ENCODE measurements around the gene PRMT9. TPM values are rescaled to one million over a fixed set of nuclear protein-coding genes. Genes with fewer than 3 reads are reported as not detected.
A peak's percentile ranks its signal among the peaks of the same experiment; 100 is the strongest.

The PRMT9 gene
- total and polyA plus RNA-seq, 9 of the 15 experiments (the other 6 are each of a cell fraction or from before 2014, with no cell fraction given), result 3.5 to 15.6 (median 7.2) TPM

- TF ChIP-seq CHD4 (IDR thresholded peaks at IDR 0.05; ENCODE audit: insufficient read depth, insufficient replicate concordance, low read depth, low read length, poor library complexity, severe bottlenecking) (no peak), PHF8 (IDR thresholded peaks at IDR 0.05; ENCODE audit: borderline replicate concordance, low read length) (peak; percentile 92), SMAD2 (IDR thresholded peaks at IDR 0.05; ENCODE audit: low read depth, low read length) (no peak), HOXB6 (CRISPR knock-in tag; IDR thresholded peaks at IDR 0.05; ENCODE audit: borderline replicate concordance) (no peak), MTA1 (IDR thresholded peaks at IDR 0.05; ENCODE audit: borderline replicate concordance) (peak; percentile 96), ZNF512 (tag; IDR thresholded peaks at IDR 0.05) (no peak), CHD1 (IDR thresholded peaks at IDR 0.05; ENCODE audit: low read length) (no peak), ZBTB11 (CRISPR knock-in tag; IDR thresholded peaks at IDR 0.05) (peak in 1 of 3 experiments; percentile 52; a peak in 1 of 6 replicates), CBX2 (IDR thresholded peaks at IDR 0.05; ENCODE audit: insufficient read depth, low read length, poor library complexity, severe bottlenecking) (no peak), CAMTA2 (CRISPR knock-in tag; conservative IDR thresholded peaks at IDR 0.05) (no peak), SIRT6 (IDR thresholded peaks at IDR 0.05; ENCODE audit: low read depth, low read length) (no peak), SMAD3 (CRISPR knock-in tag; conservative IDR thresholded peaks at IDR 0.05) (no peak), ZNF41 (CRISPR knock-in tag; conservative IDR thresholded peaks at IDR 0.05) (no peak), CBFA2T3 (IDR thresholded peaks at IDR 0.05) (no peak), POLR2G (IDR thresholded peaks at IDR 0.05; ENCODE audit: low read depth, low read length) (peak; percentile 94), RAD21 (CRISPR knock-in tag; conservative IDR thresholded peaks at IDR 0.05 in 1 of 2, IDR thresholded peaks at IDR 0.05 in 1 of 2) (no peak), ZNF76 (CRISPR knock-in tag; IDR thresholded peaks at IDR 0.05; ENCODE audit: borderline replicate concordance) (no peak)
- TF ChIP-seq, protein P1, sequence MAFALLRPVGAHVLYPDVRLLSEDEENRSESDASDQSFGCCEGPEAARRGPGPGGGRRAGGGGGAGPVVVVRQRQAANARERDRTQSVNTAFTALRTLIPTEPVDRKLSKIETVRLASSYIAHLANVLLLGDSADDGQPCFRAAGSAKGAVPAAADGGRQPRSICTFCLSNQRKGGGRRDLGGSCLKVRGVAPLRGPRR (CRISPR knock-in tag; IDR thresholded peaks at IDR 0.05), result no peak
- TF ChIP-seq, protein P2, sequence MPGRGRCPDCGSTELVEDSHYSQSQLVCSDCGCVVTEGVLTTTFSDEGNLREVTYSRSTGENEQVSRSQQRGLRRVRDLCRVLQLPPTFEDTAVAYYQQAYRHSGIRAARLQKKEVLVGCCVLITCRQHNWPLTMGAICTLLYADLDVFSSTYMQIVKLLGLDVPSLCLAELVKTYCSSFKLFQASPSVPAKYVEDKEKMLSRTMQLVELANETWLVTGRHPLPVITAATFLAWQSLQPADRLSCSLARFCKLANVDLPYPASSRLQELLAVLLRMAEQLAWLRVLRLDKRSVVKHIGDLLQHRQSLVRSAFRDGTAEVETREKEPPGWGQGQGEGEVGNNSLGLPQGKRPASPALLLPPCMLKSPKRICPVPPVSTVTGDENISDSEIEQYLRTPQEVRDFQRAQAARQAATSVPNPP (IDR thresholded peaks at IDR 0.05; ENCODE audit: borderline replicate concordance, insufficient read depth, insufficient read length), result no peak
These were observed at the start of gene PRMT9 (continued) for GRCh38 chr4:147683717-147684700.

All from K562 (cell line).